ENCODE measurements around the gene DYNLT1. TPM values are rescaled to one million over a fixed set of nuclear protein-coding genes. Genes with fewer than 3 reads are reported as not detected.
A peak's percentile ranks its signal among the peaks of the same experiment; 100 is the strongest.

DYNLT1 gene
- total RNA-seq (2013; cell fraction: nucleolus; rRNA removed): 28.3 and 29.2 TPM in 2 replicates
- total RNA-seq (2014; rRNA removed) (35.9 and 41.5 TPM in 2 replicates), total RNA-seq (2014; rRNA removed; fragmentation: Illumina TruSeq; extraction: Trizol) (33.6 and 34.0 TPM in 2 replicates), total RNA-seq (2021) (49.1 and 51.3 TPM in 2 replicates), polyA plus RNA-seq (2011; rRNA removed) (184 and 225 TPM in 2 replicates), polyA plus RNA-seq (2014; fragmentation: Illumina TruSeq; extraction: Trizol) (58.6 and 69.7 TPM in 2 replicates), polyA plus RNA-seq (2014; fragmentation: Nextera tagmentation; extraction: Ambion mirVana) (100 to 1,000 TPM; 246 to 298 TPM), polyA plus RNA-seq (2014; rRNA removed) (54.5 and 62.3 TPM in 2 replicates), polyA plus RNA-seq (2016; fragmentation: Nextera tagmentation; extraction: Ambion mirVana) (100 to 1,000 TPM; 116 to 119 TPM), polyA minus RNA-seq (2011; rRNA and poly(A)+ RNA removed) (91.6 and 112 TPM in 2 replicates), Bru-seq, nascent RNA (percentile 96 among the genes with signal in this experiment), BruChase-seq, experiment 1, labeled RNA remaining after a 6-hour chase (percentile 86 among the genes with signal in this experiment), BruChase-seq, experiment 2, labeled RNA remaining after a 2-hour chase (percentile 90 among the genes with signal in this experiment)
- 84.8 TPM for polyA plus RNA-seq (2011; ENCODE audit: low read depth)
- polyA plus RNA-seq (2011; cell fraction: cytosol; rRNA removed): 123 and 164 TPM in 2 replicates
- 71.6 and 105 TPM in 2 replicates for polyA plus RNA-seq (2011; cell fraction: nucleus; rRNA removed)
- polyA plus RNA-seq (2012): 43.5 and 55.4 TPM in 2 replicates
- 18.4 and 19.9 TPM in 2 replicates for polyA minus RNA-seq (2011; cell fraction: cytosol; rRNA and poly(A)+ RNA removed)
- 14.9 and 18.1 TPM in 2 replicates for polyA minus RNA-seq (2011; cell fraction: nucleus; rRNA and poly(A)+ RNA removed)
- long read RNA-seq, experiment 1, transcript DYNLT1-203 (5 exons, 726 nt): major isoform, 23 of 27 reads
- long read RNA-seq, experiment 1, partial matches to known transcripts: 2 of 27 reads
- long read RNA-seq, experiment 1, other reads (novel, unspliced or antisense): 1 of 27 reads
- long read RNA-seq, experiment 2, transcript DYNLT1-203 (5 exons, 726 nt): major isoform, 116 of 142 reads
- long read RNA-seq, experiment 2, transcript DYNLT1-201 (3 exons, 774 nt): minor isoform, 8 of 142 reads
- long read RNA-seq, experiment 2, partial matches to known transcripts: 5 of 142 reads
- long read RNA-seq, experiment 2, other reads (novel, unspliced or antisense): 13 of 142 reads

DNA sequence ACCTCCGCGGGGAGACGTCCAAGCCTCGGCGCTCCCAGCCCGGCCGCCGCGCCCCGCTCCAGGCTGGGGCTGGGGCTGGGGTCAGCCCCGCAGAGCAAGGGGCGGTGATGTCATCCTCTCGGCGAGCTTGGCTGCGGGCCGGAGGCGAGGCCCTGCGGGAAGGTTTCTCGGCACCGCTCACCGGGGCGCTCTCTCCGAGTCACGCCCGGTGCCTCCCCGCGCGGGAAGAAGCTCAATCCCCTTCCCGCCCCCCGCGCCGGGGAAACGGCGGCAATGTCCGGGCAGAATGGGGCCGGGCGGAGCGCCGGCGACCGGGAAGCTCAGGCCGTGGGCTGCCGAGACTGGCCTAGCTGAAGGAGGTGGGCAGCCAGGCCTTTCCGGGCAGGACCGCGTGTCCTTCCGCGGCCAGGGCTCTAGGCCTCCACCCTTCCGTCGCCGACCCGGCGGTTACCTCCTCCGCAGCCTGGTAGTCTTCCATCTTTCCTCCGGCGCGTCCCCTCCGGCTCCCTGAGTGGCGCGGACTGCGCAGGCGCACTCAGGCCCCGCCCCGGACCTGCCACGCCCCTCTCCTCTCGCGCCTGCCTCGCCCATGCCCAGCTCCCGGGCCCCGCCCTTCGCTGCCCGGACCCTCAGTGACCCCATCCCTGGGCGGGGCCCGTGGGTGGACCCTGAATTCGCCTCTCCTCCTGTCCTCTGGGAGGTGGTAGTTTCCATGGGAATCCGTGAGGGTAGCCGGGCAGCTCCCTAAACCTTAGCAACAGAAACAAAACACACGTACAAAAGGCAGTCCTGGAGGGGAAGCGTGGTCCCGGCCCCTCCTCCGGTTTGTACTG lies at the start of gene DYNLT1:
DYNLT1 (minus strand) TSS at position 513 of the 833 bp plus-strand sequence; CDS start at position 478, 35 bp downstream.
- H3K79me2 ChIP-seq (ENCODE audit: control insufficient read depth, insufficient read depth, low read length): peaks cover 33% of the 10 kb centered on the region
- no peaks in the 10 kb centered on the region for H3K9me3 ChIP-seq (replicated peaks; ENCODE audit: control insufficient read depth, insufficient read depth, low read length)
- H3K9ac ChIP-seq (ENCODE audit: control insufficient read depth, insufficient read depth, low read length): peak within 1 kb of the TSS; percentile 87
- no peaks in the 10 kb centered on the region for H4K20me1 ChIP-seq (ENCODE audit: control insufficient read depth, insufficient read depth)
- FAIRE-seq (no peak), ATAC-seq (peak; percentile 71), DNase-seq (ENCODE audit: low read depth, low spot score) (peak; percentile 71)
- RAD21 ChIA-PET (ENCODE audit: unreplicated experiment): interaction anchor here (0.5 to 3.4 kb wide), 17 partner anchors 9 to 499 kb away, joined by 3 to 28 read pairs (median 4); no protein-coding TSS in a partner anchor
- peak within 1 kb of the TSS; percentile 81 for H3K4me3 ChIP-seq
- TSS peak; percentile 72 for BruUV-seq (replicated peaks)
- no peaks in the 10 kb centered on the region for H3K36me3 ChIP-seq (ENCODE audit: control insufficient read depth in 2 of 2, insufficient read depth in 2 of 2, low read length in 1 of 2)
- peak within 1 kb of the TSS; percentile 92 for H3K4me2 ChIP-seq (ENCODE audit: control insufficient read depth, insufficient read depth)
- peaks cover 26% of the 10 kb centered on the region for H3K4me1 ChIP-seq (ENCODE audit: control insufficient read depth, insufficient read depth, low read length)
- in situ Hi-C loops (cut with MboI): no loop called here
- H3K27ac ChIP-seq (ENCODE audit: control insufficient read depth, insufficient read depth): peak within 1 kb of the TSS; percentile 82
- under 1% methylated on average over 78 of the region's 81 CpGs for WGBS (ENCODE audit: insufficient coverage, insufficient replicate concordance, low lambda C conversion rate, missing lambda C conversion rate)
- H3K27me3 ChIP-seq (replicated peaks in 1 of 2; ENCODE audit: control insufficient read depth in 2 of 2, insufficient read depth in 2 of 2, low read length in 1 of 2): no peaks in the 10 kb centered on the region
- SMC1A ChIA-PET (ENCODE audit: uncharacterized antibody, unreplicated experiment): interaction anchor here (0.8 to 5.4 kb wide), 10 partner anchors 9 to 426 kb away, joined by 3 to 41 read pairs (median 4); no protein-coding TSS in a partner anchor
- CTCF ChIA-PET: interaction anchor here (0.7 to 2.8 kb wide), 13 partner anchors 9 to 466 kb away, joined by 3 to 23 read pairs (median 5); no protein-coding TSS in a partner anchor
- intact Hi-C loops (cut with micrococcal nuclease; ENCODE audit: unreplicated experiment): loop anchor here (5.0 kb wide), 3 partner anchors 48 to 173 kb away; partner anchors contain the start of gene EZR
- peak within 1 kb of the TSS; percentile 86 for H2AFZ ChIP-seq (ENCODE audit: control insufficient read depth, low read depth, low read length)
- POLR2A ChIA-PET: interaction anchor here (0.6 to 2.2 kb wide), 7 partner anchors 9 to 355 kb away, joined by 3 to 20 read pairs (median 4); partner anchors contain the start of gene RSPH3
- TF ChIP-seq, protein P1, sequence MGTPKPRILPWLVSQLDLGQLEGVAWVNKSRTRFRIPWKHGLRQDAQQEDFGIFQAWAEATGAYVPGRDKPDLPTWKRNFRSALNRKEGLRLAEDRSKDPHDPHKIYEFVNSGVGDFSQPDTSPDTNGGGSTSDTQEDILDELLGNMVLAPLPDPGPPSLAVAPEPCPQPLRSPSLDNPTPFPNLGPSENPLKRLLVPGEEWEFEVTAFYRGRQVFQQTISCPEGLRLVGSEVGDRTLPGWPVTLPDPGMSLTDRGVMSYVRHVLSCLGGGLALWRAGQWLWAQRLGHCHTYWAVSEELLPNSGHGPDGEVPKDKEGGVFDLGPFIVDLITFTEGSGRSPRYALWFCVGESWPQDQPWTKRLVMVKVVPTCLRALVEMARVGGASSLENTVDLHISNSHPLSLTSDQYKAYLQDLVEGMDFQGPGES (IDR thresholded peaks at IDR 0.05): no peak
- TF ChIP-seq HDGF (IDR thresholded peaks at IDR 0.05) (peak; percentile 59; the same call in 1 of the 2 replicates), RAD51 (IDR thresholded peaks at IDR 0.05) (no peak), SP1 (IDR thresholded peaks at IDR 0.05; ENCODE audit: low read depth, low read length) (no peak), SMAD1 (IDR thresholded peaks at IDR 0.05; ENCODE audit: low read depth, partially characterized antibody) (no peak), STAT3 (IDR thresholded peaks at IDR 0.05; ENCODE audit: low read depth, low read length) (no peak), ETV6 (conservative IDR thresholded peaks at IDR 0.05 in 1 of 2, IDR thresholded peaks at IDR 0.05 in 1 of 2; ENCODE audit: borderline replicate concordance in 1 of 2, low read depth in 1 of 2) (no peak; a peak in 1 of 4 replicates), CHD2 (IDR thresholded peaks at IDR 0.05; ENCODE audit: borderline replicate concordance, low read depth, low read length) (no peak)
- TF ChIP-seq, protein P2, sequence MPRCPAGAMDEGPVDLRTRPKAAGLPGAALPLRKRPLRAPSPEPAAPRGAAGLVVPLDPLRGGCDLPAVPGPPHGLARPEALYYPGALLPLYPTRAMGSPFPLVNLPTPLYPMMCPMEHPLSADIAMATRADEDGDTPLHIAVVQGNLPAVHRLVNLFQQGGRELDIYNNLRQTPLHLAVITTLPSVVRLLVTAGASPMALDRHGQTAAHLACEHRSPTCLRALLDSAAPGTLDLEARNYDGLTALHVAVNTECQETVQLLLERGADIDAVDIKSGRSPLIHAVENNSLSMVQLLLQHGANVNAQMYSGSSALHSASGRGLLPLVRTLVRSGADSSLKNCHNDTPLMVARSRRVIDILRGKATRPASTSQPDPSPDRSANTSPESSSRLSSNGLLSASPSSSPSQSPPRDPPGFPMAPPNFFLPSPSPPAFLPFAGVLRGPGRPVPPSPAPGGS (IDR thresholded peaks at IDR 0.05; ENCODE audit: borderline replicate concordance, insufficient read depth, low read depth, low read length, poor library complexity, severe bottlenecking): no peak
- TF ChIP-seq, protein P3, sequence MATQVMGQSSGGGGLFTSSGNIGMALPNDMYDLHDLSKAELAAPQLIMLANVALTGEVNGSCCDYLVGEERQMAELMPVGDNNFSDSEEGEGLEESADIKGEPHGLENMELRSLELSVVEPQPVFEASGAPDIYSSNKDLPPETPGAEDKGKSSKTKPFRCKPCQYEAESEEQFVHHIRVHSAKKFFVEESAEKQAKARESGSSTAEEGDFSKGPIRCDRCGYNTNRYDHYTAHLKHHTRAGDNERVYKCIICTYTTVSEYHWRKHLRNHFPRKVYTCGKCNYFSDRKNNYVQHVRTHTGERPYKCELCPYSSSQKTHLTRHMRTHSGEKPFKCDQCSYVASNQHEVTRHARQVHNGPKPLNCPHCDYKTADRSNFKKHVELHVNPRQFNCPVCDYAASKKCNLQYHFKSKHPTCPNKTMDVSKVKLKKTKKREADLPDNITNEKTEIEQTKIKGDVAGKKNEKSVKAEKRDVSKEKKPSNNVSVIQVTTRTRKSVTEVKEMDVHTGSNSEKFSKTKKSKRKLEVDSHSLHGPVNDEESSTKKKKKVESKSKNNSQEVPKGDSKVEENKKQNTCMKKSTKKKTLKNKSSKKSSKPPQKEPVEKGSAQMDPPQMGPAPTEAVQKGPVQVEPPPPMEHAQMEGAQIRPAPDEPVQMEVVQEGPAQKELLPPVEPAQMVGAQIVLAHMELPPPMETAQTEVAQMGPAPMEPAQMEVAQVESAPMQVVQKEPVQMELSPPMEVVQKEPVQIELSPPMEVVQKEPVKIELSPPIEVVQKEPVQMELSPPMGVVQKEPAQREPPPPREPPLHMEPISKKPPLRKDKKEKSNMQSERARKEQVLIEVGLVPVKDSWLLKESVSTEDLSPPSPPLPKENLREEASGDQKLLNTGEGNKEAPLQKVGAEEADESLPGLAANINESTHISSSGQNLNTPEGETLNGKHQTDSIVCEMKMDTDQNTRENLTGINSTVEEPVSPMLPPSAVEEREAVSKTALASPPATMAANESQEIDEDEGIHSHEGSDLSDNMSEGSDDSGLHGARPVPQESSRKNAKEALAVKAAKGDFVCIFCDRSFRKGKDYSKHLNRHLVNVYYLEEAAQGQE (IDR thresholded peaks at IDR 0.05; ENCODE audit: low read depth, low read length): no peak

All from GM12878 (cell line).